GM23248 (cell line): ENCODE results near the gene GRIP2. TPM values are rescaled to one million over a fixed set of nuclear protein-coding genes. Genes with fewer than 3 reads are reported as not detected.

Experiments
- DNase-seq: peaks from one replicate; pipeline ENCODE4 v3.0.0-alpha.2; 2015
- H2AFZ ChIP-seq: fragments of 200-600 bp; sonication (generic); 2 replicates; pipeline ENCODE4 v1.6.1; 2016; ENCODE audit warnings: antibody characterized with exemption
- H3F3A ChIP-seq: fragments of 200-600 bp; sonication (generic); 2 replicates; pipeline ENCODE4 v1.6.1; 2016; ENCODE audit warnings: mild to moderate bottlenecking, antibody characterized with exemption, mixed run types; ENCODE audit not compliant: insufficient read depth
- H3K27ac ChIP-seq: fragments of 200-600 bp; sonication (generic); 2 replicates; pipeline ENCODE4 v1.5.1; 2016; ENCODE audit warnings: mild to moderate bottlenecking
- H3K27me3 ChIP-seq: fragments of 200-600 bp; sonication (generic); replicated peaks from 2 replicates; pipeline ENCODE4 v1.6.1; 2016; ENCODE audit warnings: mild to moderate bottlenecking; ENCODE audit not compliant: insufficient read depth
- H3K36me3 ChIP-seq: fragments of 200-600 bp; sonication (generic); 2 replicates; pipeline ENCODE4 v1.6.1; 2016; ENCODE audit warnings: low read depth, mild to moderate bottlenecking
- H3K4me1 ChIP-seq: fragments of 200-600 bp; sonication (generic); 2 replicates; pipeline ENCODE4 v1.6.1; 2016; ENCODE audit warnings: mild to moderate bottlenecking; ENCODE audit not compliant: insufficient read depth
- H3K4me2 ChIP-seq: fragments of 200-600 bp; sonication (generic); one replicate; pipeline ENCODE4 v1.6.1; 2016; ENCODE audit warnings: mild to moderate bottlenecking; ENCODE audit not compliant: unreplicated experiment
- H3K4me3 ChIP-seq: fragments of 200-600 bp; sonication (generic); 2 replicates; pipeline ENCODE4 v1.5.1; 2016; ENCODE audit warnings: mild to moderate bottlenecking
- H3K79me2 ChIP-seq: fragments of 200-600 bp; sonication (generic); 2 replicates; pipeline ENCODE4 v1.6.1; 2016; ENCODE audit warnings: mild to moderate bottlenecking; ENCODE audit not compliant: insufficient read depth
- H3K9ac ChIP-seq: fragments of 200-600 bp; sonication (generic); 2 replicates; pipeline ENCODE4 v1.6.1; 2016; ENCODE audit warnings: mild to moderate bottlenecking
- H3K9me2 ChIP-seq: fragments of 200-600 bp; sonication (generic); 2 replicates; pipeline ENCODE4 v1.6.1; 2016; ENCODE audit warnings: mixed run types, mild to moderate bottlenecking, moderate library complexity; ENCODE audit not compliant: insufficient read depth
- H3K9me3 ChIP-seq: fragments of 200-600 bp; sonication (generic); one replicate; pipeline ENCODE4 v1.6.1; 2017; ENCODE audit warnings: low read depth
- H4K20me1 ChIP-seq: fragments of 200-600 bp; sonication (generic); 2 replicates; pipeline ENCODE4 v1.6.0; 2016; ENCODE audit not compliant: insufficient read depth
- EZH2 ChIP-seq: fragments of 200-600 bp; sonication (generic); IDR thresholded peaks from 2 replicates; pipeline ENCODE4 v1.6.1; 2018; ENCODE audit warnings: antibody characterized with exemption, mild to moderate bottlenecking; ENCODE audit not compliant: insufficient read depth, poor library complexity, severe bottlenecking
- EZH2phosphoT487 ChIP-seq: fragments of 200-600 bp; sonication (generic); IDR thresholded peaks from 2 replicates; pipeline ENCODE4 v1.6.1; 2018; ENCODE audit warnings: antibody characterized with exemption, moderate library complexity, mild to moderate bottlenecking, low read depth; ENCODE audit not compliant: insufficient read depth
- WGBS, 2 experiments: methylation state at CpG; one replicate each; pipeline ENCODE4 v1.1.6; 2015 to 2017; ENCODE audit warnings: low lambda C conversion rate in 2 of 2, low coverage in 1 of 2; ENCODE audit errors: missing lambda C conversion rate in 2 of 2; 5-methylcytosine and 5-hydroxymethylcytosine counted together
- in situ Hi-C: fragments of 300-500 bp; cut with MboI; formaldehyde crosslinking; loops from 2 replicates; pipeline ENCODE4 v1.15.0; 2020
- polyA plus RNA-seq: library from polyadenylated mRNA; unstranded; fragments of >200 nt; fragmentation: Nextera tagmentation; extraction: Ambion mirVana; gene quantifications from 2 replicates; pipeline ENCODE4 v1.2.1, GENCODE V29; 2016
- total RNA-seq: library from RNA; depleted of rRNA; stranded (reverse); fragments of >200 nt; shearing (Covaris generic); gene quantifications from 2 replicates; pipeline ENCODE4 v1.2.3, GENCODE V29; 2014

The GRIP2 gene
- total and polyA plus RNA-seq, 2 experiments from 2014 or later, result 0.11 to 0.14 TPM

DNA sequence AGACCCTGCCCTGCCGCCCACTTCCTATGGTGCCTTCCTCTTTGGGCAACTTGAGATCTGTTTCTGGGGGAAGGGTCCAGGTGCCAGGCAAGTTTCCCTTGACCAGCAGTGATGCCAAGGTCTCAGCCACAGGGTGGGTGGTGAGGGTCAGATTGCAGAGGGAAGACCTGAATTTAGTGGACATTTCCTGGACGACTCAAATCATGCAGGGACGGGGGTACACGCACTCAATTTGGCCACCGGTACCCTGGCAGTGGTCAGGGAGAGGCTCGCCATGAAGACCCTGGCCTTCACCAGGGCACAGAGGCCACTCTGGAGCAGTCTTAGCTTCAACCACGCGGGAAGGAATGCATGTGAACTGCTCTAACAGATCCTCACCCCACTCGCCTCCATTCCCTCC lies 1.5 kb upstream of the GRIP2 start:
- Histone ChIP-seq H3K9me3 (no peaks in the 10 kb centered on the region), H3K9me2 (no peaks in the 10 kb centered on the region), H3F3A (no peaks in the 10 kb centered on the region), H4K20me1 (no peaks in the 10 kb centered on the region), H3K79me2 (no peaks in the 10 kb centered on the region), H3K27me3 (peaks cover 12% of the 10 kb centered on the region; the same call in 1 of the 2 replicates), H2AFZ (no peak overlapping the region), H3K36me3 (no peaks in the 10 kb centered on the region), H3K4me3 (no peak overlapping the region), H3K4me2 (no peak overlapping the region), H3K4me1 (no peaks in the 10 kb centered on the region), H3K9ac (no peak overlapping the region), H3K27ac (no peak overlapping the region)
- TF ChIP-seq EZH2 (no peak), EZH2phosphoT487 (no peak)
- in situ Hi-C loops, result no loop called here
- 62 to 67% methylated on average over 9 of the region's 9 CpGs for WGBS, 2 experiments
- DNase-seq, result no peak

DNA sequence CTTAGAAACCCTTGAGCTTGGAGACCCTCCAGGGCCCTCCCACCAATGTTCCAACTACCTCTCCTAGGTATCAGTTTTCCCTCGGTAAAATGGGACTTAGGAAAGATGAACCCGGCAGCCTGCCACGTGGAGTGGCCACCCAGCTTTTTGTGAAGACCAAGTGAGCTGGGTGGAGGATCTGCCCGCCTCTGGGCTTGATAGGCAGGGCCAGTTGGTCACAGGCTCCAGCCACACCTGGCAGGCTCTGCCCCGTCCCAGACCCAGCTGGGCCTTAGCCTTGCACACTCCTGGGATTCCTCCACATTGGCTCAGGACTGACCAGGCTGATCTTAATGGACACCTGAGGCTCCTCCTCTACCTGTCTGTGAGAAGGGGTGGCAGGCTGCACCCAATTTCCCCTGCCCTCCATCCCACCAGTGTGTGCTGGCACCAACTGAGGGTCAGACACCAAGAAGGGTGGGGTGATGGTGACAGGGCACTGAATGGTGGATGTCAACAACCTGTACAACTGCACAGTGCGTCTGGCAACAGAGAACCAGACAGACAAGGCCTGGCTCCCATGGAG lies 761 bp upstream of the GRIP2 start:
- H3F3A ChIP-seq, result no peaks in the 10 kb centered on the region
- H3K79me2 ChIP-seq, result no peaks in the 10 kb centered on the region
- TF ChIP-seq EZH2phosphoT487 (no peak), EZH2 (no peak)
- H2AFZ ChIP-seq, result no peak overlapping the region
- no peak for DNase-seq
- H3K27me3 ChIP-seq, result peaks cover 12% of the 10 kb centered on the region; the same call in 1 of the 2 replicates
- no peaks in the 10 kb centered on the region for H3K9me3 ChIP-seq
- H3K36me3 ChIP-seq, result no peaks in the 10 kb centered on the region
- H3K9me2 ChIP-seq, result no peaks in the 10 kb centered on the region
- in situ Hi-C loops, result no loop called here
- H3K4me1 ChIP-seq, result no peaks in the 10 kb centered on the region
- no peaks in the 10 kb centered on the region for H4K20me1 ChIP-seq
- H3K4me3 ChIP-seq, result no peak overlapping the region
- H3K9ac ChIP-seq, result no peak overlapping the region
- 50 to 53% methylated on average over 6 of the region's 6 CpGs for WGBS, 2 experiments
- no peak overlapping the region for H3K4me2 ChIP-seq
- H3K27ac ChIP-seq, result no peak overlapping the region

DNA sequence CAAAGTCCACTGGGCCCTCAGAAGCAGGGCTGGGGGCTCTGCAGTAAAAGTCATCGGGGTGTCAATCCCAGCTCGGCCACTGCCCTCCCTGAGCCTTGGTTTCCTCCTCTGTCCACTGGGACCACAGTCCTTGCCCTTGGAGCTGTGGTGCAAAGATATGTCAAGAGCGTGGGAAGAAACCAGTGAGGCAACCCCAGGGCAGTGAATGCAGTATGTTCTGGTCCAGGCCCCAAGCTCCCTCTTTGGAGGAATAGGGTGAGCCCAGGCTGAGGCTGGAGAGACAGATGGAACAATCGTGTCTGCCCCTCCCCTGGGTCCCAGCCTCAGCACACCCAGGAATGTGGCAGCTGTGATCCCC lies 779 bp downstream of the GRIP2 start:
- TF ChIP-seq EZH2 (no peak), EZH2phosphoT487 (no peak)
- WGBS, 2 experiments, result 76 to 81% methylated on average over 3 to 4 of the region's 4 CpGs
- Histone ChIP-seq H2AFZ (no peak overlapping the region), H3K9me3 (no peaks in the 10 kb centered on the region), H3K27ac (no peak overlapping the region), H3F3A (no peaks in the 10 kb centered on the region), H3K27me3 (peaks cover 24% of the 10 kb centered on the region), H3K4me3 (no peak overlapping the region), H3K79me2 (no peaks in the 10 kb centered on the region), H4K20me1 (no peaks in the 10 kb centered on the region), H3K9ac (no peak overlapping the region), H3K4me2 (no peak overlapping the region), H3K36me3 (no peaks in the 10 kb centered on the region), H3K4me1 (no peaks in the 10 kb centered on the region), H3K9me2 (no peaks in the 10 kb centered on the region)
- no peak for DNase-seq
- in situ Hi-C loops, result no loop called here

DNA sequence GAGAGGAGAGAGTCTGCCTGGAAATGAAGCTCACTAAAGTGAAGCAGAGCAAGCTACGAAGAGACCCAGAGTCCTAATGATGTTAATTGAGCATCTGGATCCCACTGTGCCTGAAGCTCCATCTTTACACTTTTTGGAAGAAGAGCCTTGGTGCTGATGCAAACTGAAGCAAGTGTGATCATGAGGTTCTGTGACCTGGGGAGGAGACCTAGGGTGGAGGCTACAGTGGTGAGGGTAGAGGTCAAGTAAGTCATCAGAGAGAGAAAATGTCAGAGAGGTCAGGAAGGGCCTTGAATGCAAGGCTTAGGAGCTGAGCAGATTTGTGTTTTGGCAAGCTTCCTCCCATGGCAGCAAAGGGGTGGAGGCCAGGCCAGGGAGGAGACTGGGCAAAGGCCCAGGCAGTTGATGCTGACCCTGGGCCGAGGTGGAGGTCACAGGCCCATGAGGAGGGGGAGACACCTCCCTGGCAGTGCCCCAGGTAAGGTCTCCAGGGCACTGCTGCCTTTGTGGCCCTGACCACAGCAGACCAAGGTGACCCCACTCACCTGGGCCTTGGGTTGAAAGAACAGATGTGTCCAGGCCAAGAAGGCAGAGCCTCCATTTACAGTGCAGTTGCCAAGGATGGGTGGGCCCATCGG lies 1.6 kb downstream of the GRIP2 start:
- Histone ChIP-seq H2AFZ (no peak overlapping the region), H3K4me2 (no peak overlapping the region), H3K4me1 (no peaks in the 10 kb centered on the region), H3K4me3 (no peak overlapping the region), H3K27me3 (peaks cover 27% of the 10 kb centered on the region), H3K9me2 (no peaks in the 10 kb centered on the region), H3K36me3 (no peaks in the 10 kb centered on the region), H3K79me2 (no peaks in the 10 kb centered on the region), H4K20me1 (no peaks in the 10 kb centered on the region), H3K9ac (no peak overlapping the region), H3F3A (no peaks in the 10 kb centered on the region), H3K27ac (no peak overlapping the region), H3K9me3 (no peaks in the 10 kb centered on the region)
- in situ Hi-C loops, result no loop called here
- DNase-seq, result no peak
- TF ChIP-seq EZH2, result no peak
- no peak for TF ChIP-seq EZH2phosphoT487
- 54 to 57% methylated on average over 3 of the region's 3 CpGs for WGBS, 2 experiments
